ENCODE measurements around the gene SH3PXD2A.
A peak's percentile ranks its signal among the peaks of the same experiment; 100 is the strongest.
"Not testable (repeated sequence)": the region's sequence is repeated elsewhere in the genome, so short reads cannot be mapped to it uniquely, and the experiment has no call there.

The SH3PXD2A gene

DNA sequence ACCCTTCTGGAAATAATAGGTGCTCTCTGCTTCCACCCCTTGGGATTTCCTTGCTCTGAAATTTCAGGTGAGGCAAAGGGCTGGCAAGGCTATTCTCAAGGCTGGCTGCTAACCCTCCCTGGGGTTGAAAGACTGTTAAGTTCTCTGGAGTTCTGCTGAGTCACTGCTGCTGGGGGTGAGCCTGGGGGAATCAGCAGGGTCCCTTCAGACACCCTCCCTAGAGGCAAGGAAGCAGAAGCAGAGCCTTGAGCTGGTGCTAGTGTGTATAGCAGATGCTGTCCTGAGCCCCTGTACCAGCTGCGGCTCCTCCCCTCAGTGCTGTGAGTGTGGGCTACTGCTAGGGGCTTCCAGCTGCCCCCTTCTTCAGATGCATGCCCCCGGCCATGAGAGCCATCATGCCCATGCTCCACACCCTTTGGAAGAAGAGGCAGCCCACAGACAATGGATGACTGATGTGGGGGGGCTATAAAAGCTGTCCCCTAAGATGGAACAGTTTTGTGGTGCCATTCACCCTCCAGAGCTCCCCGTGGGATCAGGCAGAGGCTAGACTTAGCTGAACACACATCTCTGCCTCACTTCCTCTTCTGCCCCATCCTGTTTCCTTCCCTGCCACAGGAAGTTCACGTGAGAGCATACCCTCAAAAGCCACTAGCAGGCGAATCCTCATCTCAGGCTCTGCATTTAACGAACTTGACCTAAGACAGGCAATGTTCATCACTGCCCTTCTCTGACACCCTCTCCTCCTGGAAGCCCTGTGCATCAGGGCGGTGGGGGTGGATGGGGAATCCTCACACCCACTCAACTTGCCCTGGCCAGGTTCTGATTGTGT is 91.8 kb downstream of the SH3PXD2A start:
- DNase-seq: peak in 1 of 2 experiments; percentile 6

DNA sequence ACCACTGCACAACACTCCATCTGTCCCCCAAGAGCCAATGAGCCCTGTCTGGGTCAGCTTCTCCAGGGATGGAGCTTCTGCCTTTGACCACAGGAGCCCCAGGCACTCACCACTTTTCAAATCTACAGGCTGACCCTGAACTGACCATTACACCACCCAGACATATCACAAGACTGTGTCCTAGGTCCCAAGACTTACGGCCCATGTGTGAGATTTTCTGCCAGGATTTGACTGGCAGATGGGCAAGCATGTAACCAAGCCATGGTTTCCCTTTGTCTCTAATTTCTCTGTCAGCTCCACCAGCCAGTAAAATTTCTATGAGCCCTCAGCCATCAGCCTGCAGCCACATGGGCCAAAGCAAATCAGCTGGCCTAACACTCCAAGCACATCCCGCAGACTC is 92.5 kb downstream of the SH3PXD2A start:
- DNase-seq: no peak

DNA sequence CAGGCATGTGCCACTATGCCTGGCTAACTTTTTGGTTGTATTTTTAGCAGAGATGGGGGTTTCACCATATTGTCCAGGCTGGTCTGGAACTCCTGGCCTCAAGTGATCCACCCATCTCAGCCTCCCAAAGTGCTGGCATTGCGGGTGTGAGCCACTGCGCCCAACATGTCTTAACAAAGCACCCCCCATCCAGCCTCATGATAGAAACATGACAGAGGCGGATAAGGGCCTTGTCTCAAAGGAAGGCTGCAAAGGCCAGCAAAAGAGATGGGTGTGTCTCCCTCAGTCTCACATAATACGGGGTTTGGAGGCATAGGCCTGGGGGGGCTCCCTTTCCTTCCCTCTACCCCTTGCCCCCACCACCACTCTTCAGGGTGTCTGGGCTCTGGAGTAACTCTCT is 93.2 kb downstream of the SH3PXD2A start:
- DNase-seq: no peak

DNA sequence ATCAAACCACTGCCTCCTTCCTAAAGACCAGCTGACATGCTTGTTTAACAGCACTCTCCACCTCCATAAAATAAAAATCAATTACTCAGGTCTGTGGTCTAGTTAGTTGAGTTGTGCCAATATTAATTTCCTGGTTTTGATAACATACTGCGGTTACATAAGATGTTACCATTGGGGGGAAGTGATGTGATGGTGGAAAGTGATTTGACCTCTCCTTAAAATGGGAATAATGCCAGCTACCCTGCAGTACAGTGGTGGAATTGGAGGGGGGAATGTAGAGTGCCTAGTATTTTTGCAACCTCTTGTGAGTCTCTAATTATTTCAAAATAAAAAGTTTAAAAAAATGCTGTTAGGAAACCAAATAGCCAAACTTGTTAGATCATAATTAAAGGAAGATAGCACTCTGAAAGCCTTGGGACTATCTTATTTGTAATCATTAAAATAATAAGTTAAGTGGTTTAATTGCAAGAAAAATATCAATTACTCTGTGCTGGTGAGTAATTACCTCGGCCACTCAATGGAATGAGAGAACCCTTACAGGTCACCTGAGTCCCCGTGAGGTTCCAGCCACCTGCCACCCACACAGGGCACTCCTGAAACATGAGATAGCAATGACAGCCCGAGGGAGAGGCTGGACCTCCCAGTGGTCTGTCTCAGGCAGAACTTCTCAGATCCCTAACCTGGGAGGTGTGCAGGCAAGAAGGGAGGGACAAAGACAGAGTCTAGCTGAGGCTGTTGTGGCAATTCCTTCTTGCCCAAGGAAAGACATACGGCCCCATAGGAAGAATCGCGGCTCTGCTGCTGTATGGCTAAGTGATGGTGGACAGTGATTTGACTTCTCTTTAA is 94.1 kb downstream of the SH3PXD2A start:
- DNase-seq: no peak

DNA sequence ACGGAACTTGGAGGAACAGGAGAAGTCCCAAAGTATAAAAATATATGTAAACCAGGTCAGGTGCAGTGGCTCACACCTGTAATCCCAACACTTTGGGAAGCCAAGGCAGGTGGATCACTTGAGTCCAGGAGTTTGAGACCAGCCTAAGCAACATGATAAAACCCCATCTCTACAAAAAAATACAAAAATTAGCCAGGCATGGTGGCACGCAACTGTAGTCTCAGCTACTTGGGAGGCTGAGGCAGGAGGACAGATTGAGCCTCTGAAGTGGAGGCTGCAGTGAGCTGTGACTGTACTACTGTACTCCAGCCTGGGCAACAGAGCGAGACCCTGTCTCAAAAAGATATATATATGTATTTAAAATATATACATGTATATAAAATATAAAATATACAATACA is 95.1 kb downstream of the SH3PXD2A start:
- not testable (repeated sequence) for DNase-seq

DNA sequence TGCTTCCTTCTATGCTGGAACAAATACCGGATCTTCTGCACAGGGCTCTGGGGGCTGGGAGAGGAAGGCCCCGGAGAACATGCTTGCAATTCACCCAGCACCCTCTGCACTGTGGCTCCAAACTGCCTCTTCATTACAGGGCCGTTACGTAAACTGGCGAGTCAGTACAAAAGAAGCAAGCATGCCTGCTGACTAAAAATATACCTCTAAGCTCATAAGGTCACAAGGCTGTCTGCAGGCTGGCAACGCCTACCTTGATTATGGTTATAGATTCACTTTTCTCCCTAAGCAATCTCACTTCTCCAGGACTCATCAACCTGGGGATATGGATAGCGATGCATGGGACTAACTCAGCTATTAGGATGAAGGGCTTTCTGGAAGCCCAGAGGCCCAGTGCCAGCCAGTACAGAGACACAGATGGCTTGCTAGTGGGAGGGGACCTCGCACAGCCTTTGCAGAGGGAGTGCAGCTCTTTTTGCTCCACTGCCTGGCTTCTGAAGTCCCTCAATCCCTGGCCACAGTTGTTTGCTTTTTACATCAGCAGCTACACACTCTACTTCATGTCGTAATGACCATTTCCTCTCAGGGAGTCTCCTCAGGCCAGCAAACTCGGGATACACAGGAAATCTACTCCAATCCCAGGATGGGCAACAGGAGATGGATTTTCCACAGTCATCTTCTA is 96.1 kb downstream of the SH3PXD2A start:
- DNase-seq: peak in 1 of 2 experiments; percentile 74

DNA sequence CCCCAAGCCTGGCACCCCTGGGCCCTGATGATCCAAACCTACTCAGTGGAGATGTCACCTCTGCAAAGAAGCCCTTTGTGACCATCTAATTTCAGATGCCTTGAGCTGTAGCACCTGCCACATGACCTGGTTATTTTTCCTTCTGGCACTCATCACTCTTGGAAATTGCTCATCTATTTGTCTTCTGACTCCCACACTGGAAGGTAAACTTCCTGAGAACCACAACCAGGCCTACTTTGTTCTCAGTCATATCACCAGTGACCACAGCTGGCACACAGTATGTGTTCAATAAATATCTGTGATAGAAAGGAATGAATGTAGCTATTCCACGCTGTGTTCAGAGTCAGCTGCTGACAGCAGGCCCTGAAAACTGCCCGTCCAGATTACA is 97.1 kb downstream of the SH3PXD2A start:
- no peak for DNase-seq

DNA sequence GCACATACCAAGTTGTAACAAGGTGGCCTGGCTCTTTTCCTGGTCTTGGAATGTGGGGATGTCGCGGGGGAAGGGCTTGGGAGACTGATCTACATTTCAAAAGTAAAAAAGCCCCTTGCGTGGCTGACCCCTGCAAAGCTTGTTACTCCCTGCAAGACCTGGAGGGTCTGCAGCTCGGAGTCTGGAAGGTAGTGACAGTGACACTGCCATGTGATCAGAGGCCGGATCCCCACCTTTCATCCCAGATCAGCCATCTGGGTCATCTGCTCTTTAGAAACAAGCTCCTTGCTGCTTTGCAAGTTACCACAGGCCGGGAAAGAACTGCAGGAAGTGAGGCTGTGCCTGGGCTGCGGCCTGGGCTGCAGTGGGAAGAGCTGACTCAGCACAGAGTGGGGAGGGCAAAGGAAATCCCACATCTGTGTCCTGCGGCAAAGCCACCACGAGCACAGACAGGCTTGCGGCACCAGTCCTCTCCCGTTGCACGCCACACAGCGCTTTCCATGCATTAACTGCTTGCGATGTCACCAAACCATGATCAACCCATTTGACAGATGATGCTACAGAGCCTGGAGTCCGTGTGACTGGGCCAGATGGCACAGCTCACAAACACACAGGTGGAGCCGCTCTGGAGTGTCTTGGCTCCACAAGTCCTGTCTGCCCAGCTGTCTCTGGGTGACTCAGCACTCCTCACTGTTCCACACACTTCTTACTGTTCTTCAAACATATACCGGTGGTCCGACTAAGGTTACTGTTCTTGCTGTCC is 97.7 kb downstream of the SH3PXD2A start:
- DNase-seq: peak in 1 of 2 experiments; percentile 38

DNA sequence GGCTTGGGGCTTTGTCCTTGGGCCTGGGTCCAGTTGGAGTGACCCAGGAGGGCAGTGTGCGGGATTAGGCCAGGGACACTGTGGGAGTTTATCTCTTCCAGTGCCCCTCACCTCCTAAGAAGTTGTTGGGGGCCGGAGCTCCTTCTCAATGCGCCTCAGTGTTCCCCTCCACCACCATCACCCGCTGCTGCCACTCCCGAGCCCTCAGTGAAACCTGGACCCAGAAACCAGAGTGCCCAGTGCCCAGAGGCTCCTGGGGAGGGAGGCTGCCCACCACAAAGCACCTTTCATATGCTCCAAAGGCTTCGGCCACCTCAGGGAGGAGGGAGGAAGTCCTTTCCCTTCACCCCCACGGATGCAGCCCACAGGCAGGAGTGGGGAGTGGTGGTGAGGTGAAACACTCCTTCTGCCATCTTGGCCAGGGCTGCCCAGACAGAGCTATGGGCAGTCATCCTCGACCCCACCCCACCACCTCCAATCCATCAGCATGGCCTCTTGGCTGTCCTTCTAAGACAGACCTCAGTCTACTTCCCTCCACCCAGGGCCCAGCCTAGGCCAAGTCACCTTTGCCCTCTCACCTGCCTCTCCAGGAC is 99.0 kb downstream of the SH3PXD2A start:
- no peak for DNase-seq

DNA sequence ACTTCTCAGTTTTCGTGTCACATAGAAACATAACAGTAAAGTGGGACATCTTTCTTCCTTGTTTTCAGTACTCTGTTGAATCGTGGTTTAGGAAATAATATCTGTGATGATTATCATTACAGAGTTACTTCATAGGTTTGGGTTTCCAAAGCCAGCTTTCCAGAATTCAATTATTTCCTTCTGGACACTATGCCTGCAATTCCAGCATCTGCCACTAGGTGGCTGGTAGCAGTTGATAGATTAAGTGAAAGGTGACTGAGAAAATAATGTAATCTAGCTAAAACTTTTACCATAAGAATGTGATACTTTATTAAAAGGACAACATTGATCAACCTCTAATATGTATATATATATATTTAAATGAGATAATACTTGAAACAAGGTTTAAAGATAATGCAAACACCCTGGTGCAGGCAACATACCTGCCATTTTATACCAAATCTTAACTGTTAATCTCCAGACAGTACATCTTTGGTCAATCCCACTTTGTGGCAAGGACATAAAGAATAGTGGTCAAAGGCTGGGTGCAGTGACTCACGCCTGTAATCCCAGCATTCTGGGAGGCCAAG is 102.6 kb downstream of the SH3PXD2A start:
- DNase-seq: no peak

DNA sequence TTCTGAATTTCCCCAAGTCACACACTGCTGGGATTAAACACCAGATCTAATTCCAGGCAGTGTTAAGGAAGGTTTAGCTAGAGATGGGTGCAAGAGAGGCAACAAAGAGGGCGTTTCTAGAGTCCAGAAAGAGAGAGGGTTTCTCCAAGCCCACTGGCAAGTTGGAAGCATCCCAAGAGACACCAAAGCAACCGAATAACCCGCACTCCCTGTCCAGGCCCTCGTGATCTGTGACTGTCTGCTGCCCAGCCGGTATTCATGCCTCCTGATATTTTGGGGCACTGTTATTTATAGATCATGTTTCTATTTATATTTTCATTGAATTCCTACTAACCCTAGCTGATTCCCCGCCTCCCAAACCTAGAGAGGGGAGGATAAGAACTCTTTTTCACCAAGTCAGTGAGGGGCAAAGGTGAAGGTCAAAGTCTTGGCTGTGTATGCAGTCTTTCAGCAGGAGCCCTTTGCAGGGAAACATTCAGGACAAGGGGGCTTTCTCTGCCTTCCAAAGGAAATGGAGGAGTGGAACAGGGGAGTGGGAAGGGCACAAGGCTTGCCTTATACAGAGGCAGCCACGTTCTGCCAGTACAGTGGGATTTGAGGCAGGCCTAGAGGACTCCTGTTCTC is 103.6 kb downstream of the SH3PXD2A start:
- DNase-seq: no peak

DNA sequence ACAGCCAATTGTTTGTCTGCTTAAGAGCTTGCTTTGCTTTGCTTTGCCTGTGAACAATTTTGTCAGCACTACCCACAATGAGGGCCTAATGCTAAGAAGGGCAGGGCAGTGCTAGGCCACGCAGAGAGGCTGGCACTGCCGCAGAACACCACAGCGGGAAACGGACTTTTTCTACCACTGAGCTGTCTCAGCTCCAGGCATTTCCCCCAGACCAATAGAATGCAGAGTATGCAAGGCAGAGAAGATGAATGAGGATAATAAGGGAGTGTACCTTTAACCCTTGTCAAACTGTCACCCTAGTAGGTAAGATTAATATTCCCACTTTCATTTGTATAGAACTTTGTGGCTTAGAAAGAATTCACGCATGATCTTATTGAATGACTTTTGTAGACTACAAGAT is 104.5 kb downstream of the SH3PXD2A start:
- DNase-seq: no peak

DNA sequence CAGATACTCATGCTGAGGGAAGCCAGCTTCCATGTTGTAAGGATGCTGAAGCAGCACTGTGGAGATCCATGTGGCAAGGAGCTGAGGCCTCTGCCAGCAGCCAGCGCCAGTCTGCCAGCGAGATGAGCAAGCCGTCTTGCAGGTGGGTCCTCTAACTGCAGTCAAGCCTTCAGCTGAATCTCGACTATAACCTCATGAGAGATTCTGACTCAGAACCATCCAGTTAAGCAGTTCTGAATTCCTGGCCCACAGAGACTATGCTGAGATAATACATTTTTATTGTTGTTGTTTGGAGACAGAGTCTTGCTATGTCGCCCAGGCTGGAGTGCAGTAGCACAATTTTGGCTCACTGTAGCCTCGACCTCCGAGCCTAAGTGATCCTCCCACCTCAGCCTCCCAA is 105.6 kb downstream of the SH3PXD2A start:
- DNase-seq: no peak

DNA sequence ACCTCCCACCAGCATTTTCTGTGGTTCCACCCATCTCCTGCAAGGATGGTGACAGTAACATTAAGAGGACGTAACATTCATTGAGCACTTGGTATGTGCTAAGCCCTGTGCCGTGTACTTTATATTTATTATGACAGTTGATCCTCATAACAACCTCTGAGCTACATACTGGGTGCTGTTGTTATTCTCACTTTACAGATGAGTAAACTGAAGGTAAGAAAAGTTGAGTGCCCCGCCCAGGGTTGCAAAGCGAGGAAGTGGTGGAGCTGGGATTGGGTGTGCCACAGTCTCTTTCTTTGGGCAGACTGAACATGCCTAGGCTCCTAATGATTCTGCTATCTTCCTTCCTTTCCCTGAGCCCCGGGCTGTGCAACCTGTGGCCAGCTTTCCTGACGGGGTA is 107.4 kb downstream of the SH3PXD2A start:
- no peak for DNase-seq

DNA sequence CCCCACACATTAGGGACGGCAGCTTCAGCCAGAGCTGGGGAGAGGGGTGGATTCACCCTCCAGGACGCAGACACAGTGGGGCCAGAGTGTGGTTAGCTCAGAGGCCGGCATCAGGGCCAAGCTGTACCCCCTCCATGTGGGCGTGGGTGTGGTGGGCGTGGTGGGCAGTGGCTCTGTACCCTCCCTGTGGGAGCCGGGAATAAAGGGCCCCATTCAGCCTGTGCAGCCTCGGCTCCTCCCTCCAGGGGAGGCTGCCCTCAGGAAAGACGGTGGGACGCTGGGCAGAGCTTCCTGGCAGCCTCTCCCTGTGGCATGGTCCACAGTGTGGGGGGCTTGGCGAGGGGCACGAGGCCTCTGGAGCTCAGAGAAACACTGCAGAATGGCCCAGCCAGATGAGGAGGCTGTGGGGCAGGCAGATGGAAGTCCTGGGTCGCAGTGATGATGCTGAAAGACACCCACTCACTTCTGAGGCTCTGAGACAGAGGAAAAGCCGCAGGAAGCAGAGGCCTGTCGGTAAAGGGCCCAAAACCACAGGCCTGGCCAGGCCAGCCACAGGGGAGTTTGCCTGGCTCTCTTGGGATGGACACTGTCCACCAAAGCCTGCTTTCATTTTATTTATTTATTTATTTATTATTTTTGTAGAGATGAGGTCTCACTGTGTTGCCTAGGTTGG is 108.0 kb downstream of the SH3PXD2A start:
- DNase-seq: no peak

DNA sequence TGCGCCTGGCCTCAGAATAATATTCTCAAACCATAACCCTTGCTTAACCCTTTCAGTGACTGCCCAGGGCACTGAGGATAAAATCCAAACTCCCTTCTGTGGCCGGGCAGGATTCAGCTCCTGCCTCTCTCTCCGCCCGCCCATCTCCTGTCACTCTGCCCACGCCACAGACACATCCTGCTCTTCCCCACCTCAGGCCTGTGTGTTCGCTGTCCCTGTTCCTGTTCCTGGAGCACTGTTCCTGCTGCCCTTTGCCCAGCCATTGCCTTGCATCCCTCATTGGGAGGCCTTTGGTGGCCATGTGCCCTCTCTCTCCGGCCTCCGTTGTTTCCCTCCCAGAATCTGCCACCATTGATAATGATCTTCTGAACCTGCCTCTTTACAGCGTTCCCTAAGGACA is 108.8 kb downstream of the SH3PXD2A start:
- DNase-seq: no peak

DNA sequence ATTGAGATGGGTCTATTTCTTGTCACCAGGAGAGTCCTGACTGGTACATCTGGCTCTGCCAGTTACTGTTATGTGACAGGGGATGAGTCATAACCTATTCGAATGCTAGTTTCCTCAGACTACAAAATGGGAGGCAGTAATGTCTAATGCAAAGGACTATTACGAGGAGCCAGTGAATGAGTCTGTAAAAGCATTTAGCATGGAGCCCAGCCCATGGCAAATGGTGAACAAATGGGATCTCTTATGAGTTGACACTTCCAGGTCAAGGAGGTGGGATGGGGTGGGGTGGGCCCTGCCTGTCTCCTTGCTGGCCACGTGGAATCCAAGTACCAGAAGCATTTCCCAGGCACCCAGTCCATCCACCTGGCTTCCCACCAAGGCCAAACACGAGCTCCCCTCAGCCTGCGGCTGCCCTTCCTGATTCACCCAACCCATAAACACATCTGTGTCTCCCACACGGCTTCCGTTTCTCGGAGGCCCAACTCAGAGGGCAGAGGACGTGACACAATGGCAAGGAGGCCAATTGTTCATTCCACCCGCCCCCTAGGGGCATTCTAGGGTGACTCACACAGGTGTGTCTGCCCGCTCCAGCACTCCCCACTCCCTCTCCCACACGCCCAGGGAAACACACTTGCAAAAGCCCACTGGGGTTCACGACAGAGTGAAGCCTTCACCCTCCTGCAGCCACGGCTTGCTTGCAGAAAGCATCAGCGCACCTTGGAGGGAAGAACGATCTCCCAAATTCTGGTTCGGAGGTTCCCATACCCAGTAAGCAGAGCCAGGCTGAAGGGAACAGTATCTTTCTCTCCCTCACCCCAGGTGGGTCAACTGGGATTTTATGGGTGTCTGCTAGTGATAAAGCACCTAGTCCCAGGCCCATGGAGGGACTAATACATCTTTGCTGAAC is 109.8 kb downstream of the SH3PXD2A start:
- DNase-seq: no peak

DNA sequence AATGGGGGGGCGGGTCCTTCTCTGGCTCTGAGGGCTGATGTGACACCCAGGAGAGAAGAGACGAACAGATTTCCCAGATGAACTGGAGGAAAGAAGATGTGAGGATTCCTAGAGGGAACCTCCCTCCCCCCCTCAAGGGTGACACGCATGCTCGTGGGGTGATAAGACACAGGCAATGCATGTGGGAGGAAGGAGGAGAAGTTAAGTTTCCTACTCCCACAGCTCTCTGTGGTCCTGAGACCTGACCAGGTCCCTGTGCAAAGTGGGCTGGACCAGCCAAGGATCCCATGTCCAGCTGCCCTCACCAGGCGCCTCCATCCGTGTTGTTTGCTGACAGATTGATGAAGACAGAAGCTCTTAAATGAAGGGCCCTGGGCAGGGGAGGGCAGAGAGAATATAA is 112.6 kb downstream of the SH3PXD2A start:
- no peak for DNase-seq

DNA sequence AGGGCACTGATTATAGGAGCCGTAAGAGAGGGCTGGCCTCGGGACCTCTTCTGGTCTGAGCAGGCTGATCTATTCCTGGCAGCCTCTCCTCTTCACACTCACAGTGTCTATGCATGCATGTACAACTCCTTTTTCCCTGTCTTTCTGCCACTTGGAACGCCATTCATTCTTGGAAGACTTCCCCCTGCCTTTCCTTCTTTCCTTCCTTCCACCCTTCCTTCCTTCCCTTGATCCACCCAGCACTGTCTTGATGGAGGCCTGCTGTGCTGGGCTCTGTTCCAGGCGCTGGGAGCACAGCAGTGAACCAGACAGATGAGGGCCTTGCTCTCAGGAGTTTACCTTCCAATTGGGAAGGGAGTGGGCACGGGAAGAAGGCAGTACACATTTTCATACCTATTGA is 114.8 kb downstream of the SH3PXD2A start:
- DNase-seq: no peak
